ENCODE results near the gene DVL2. TPM values are rescaled to one million over a fixed set of nuclear protein-coding genes. Genes with fewer than 3 reads are reported as not detected.

Gene DVL2
- total and polyA plus RNA-seq, 2 donors (not counting 3 experiments of a cell fraction or from before 2014, with no cell fraction given): 17.2 to 55.9 TPM

DNA sequence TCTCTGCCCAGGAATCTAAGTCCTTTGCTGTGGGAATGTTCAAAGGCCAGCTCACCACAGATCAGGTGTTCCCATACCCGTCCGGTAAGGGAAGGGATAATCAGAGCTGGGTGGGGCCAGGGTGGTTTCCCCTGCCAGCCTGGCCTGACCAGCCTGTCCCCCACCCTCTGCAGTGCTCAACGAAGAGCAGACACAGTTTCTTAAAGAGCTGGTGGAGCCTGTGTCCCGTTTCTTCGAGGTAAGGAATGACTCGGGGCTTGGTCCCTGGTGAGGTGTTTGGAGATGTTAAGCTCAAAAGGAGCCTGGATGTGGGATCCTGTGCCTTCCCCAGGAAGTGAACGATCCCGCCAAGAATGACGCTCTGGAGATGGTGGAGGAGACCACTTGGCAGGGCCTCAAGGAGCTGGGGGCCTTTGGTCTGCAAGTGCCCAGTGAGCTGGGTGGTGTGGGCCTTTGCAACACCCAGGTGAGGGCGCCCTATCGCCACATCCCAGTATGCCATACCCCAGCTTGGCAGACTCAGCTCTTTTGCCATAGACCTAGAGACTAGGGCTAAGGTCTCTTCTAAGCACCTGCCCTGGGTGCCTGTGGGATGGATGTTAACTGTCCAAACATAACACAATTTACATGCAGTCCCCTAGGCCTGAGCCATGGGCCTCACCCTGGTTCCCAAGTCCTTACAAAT, 13.6 kb downstream of the DVL2 start:
- ChIA-PET POLR2A (interaction anchor here (1.3 kb wide), 1 partner anchor 175 kb away, joined by 3 read pairs; no protein-coding TSS in a partner anchor), CTCF (interaction anchor here (0.6 to 4.5 kb wide), 21 partner anchors 9 to 175 kb away, joined by 3 to 94 read pairs (median 4); partner anchors contain the start of genes DVL2, GABARAP, GPS2 and PHF23)
- TF ChIP-seq MYC (IDR thresholded peaks at IDR 0.05; ENCODE audit: low read depth, low read length) (no peak), POLR2A (IDR thresholded peaks at IDR 0.05; ENCODE audit: low read depth, low read length) (peak; percentile 73), POLR2AphosphoS5 (IDR thresholded peaks at IDR 0.05; ENCODE audit: insufficient read depth, low read depth, low read length) (peak; percentile 74), EZH2 (IDR thresholded peaks at IDR 0.05; ENCODE audit: borderline replicate concordance, low read depth, low read length, severe bottlenecking) (no peak)
- TF ChIP-seq, protein P1, sequence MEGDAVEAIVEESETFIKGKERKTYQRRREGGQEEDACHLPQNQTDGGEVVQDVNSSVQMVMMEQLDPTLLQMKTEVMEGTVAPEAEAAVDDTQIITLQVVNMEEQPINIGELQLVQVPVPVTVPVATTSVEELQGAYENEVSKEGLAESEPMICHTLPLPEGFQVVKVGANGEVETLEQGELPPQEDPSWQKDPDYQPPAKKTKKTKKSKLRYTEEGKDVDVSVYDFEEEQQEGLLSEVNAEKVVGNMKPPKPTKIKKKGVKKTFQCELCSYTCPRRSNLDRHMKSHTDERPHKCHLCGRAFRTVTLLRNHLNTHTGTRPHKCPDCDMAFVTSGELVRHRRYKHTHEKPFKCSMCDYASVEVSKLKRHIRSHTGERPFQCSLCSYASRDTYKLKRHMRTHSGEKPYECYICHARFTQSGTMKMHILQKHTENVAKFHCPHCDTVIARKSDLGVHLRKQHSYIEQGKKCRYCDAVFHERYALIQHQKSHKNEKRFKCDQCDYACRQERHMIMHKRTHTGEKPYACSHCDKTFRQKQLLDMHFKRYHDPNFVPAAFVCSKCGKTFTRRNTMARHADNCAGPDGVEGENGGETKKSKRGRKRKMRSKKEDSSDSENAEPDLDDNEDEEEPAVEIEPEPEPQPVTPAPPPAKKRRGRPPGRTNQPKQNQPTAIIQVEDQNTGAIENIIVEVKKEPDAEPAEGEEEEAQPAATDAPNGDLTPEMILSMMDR (IDR thresholded peaks at IDR 0.05; ENCODE audit: extremely low read depth in 1 of 2, insufficient read depth in 1 of 2, low read depth in 1 of 2, low read length in 2 of 2): peak; percentile 66 to 76
- H3K9me1 ChIP-seq (replicated peaks; ENCODE audit: control insufficient read depth, extremely low read depth, insufficient read depth, low read length): no peaks in the 10 kb centered on the region
- H3K9me3 ChIP-seq (replicated peaks; ENCODE audit: control insufficient read depth, insufficient read depth, low read length): no peaks in the 10 kb centered on the region
- peaks cover 15 to 31% of the 10 kb centered on the region in 2 experiments for H3K36me3 ChIP-seq (ENCODE audit: control insufficient read depth in 2 of 2, extremely low read depth in 1 of 2, insufficient read depth in 2 of 2, low read length in 2 of 2)
- no peaks in the 10 kb centered on the region for H4K20me1 ChIP-seq (replicated peaks; ENCODE audit: control insufficient read depth, extremely low read depth, insufficient read depth, low read length)
- peaks cover 23% of the 10 kb centered on the region for H3K4me1 ChIP-seq (ENCODE audit: control insufficient read depth, extremely low read depth, insufficient read depth, low read length)
- peaks cover 11% of the 10 kb centered on the region for H3K79me2 ChIP-seq (ENCODE audit: control insufficient read depth, insufficient read depth, low read length)
- H3K9ac ChIP-seq (replicated peaks; ENCODE audit: extremely low read depth, insufficient read depth, low read length): peak overlapping the region; percentile 72
- H2AFZ ChIP-seq (ENCODE audit: low read depth, low read length): no peak overlapping the region
- H3K4me3 ChIP-seq (replicated peaks in 1 of 3; ENCODE audit: insufficient read depth in 1 of 3, low read depth in 1 of 3, low read length in 3 of 3): peak overlapping the region; percentile 51 to 69 (median 61)
- DNase-seq (ENCODE audit: low read depth, low spot score) (peak; percentile 78), FAIRE-seq (peak; percentile 77)
- H3K27me3 ChIP-seq (ENCODE audit: control insufficient read depth in 2 of 2, insufficient read depth in 2 of 2, low read length in 2 of 2): no peaks in the 10 kb centered on the region
- H3K27ac ChIP-seq (ENCODE audit: insufficient read depth, low read depth, low read length): peak overlapping the region; percentile 71
- dilution Hi-C loops (cut with MboI; ENCODE audit: extremely low pct_ligation_motif_present, low sequenced_read_pairs) (no loop called here), intact Hi-C loops (cut with micrococcal nuclease) (loop anchor here (1.0 to 2.0 kb wide), 4 partner anchors 14 to 76 kb away; partner anchors contain the start of genes DVL2 and PHF23)
- H3K4me2 ChIP-seq (ENCODE audit: insufficient read depth, low read length): peak overlapping the region; percentile 65
- TSS peak; percentile 3 for BruUV-seq (replicated peaks)

Measured in endothelial cell of umbilical vein (primary cell).